ENCODE data around the gene C1orf141.
"Not testable (repeated sequence)": the region's sequence is repeated elsewhere in the genome, so short reads cannot be mapped to it uniquely, and the experiment has no call there.

C1orf141 gene

DNA sequence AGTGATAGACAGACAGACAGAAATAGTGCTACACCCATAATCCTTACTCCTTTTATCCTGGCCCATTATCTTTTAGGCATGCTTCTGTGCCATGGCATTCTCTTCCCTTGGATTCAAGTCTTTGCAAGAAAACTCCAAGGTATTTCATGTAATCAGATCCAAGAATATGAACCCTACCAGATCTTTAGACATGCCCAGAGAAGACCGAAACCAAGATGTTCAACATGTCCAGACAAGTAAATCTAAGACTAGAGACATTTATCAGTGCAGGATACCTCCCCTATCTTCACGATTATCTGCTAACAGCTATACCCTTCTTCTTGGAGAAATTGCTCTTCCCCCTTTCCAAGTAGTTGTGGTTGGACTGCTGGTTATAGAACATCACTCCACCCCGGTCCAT is 11.8 kb upstream of the C1orf141 start:
- no peak for DNase-seq
- WGBS (ENCODE audit: insufficient coverage): 86% methylated on average over 1 of the region's 3 CpGs
- Histone ChIP-seq H3K9me3 (ENCODE audit: control extremely low read depth in 1 of 5, control insufficient read depth in 4 of 5, insufficient read depth in 2 of 5, low read depth in 1 of 5, low read length in 4 of 5) (no peaks in the 10 kb centered on the region), H3K27ac (ENCODE audit: insufficient read depth in 1 of 2, low read depth in 1 of 2, low read length in 2 of 2, poor library complexity in 1 of 2, severe bottlenecking in 2 of 2) (no peak overlapping the region), H3K36me3 (ENCODE audit: control insufficient read depth in 4 of 4, insufficient read depth in 4 of 4, low read length in 3 of 4) (no peaks in the 10 kb centered on the region), H3K27me3 (replicated peaks in 2 of 5; ENCODE audit: control insufficient read depth in 4 of 5, insufficient read depth in 5 of 5, low read length in 4 of 5) (peaks cover 0 to 3% (median 0%) of the 10 kb centered on the region in 5 experiments), H3K4me3 (ENCODE audit: control insufficient read depth in 1 of 7, extremely low read depth in 1 of 7, insufficient read depth in 4 of 7, low read depth in 2 of 7, low read length in 6 of 7) (no peak overlapping the region), H3K4me1 (ENCODE audit: control extremely low read depth in 1 of 4, control insufficient read depth in 4 of 4, insufficient read depth in 4 of 4, low read length in 3 of 4) (peaks cover 0 to 7% (median 4%) of the 10 kb centered on the region in 4 experiments)
- ChIA-PET POLR2A (no interaction called here), CTCF (interaction anchor here (1.1 to 3.9 kb wide), 4 partner anchors 66 to 382 kb away, joined by 3 to 40 read pairs (median 21); no protein-coding TSS in a partner anchor)

DNA sequence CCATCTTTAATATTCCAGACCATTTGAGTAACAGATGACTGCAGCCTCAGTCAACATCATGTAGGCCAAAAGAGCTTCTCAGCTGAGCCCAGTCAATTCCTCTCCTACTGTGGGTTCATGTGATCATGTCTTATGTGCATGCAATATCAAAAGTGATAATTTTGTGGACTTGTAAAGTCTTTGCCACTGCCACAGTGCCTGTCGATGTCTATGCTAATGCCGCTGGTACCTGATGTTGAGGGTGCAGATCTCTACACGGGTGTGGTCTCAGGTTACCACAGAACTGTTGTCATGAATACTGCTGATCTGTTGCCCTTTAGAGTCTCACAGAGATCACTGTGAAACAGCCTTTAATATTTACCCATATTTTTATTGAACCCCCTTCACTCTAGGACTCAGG is 11.3 kb upstream of the C1orf141 start:
- WGBS (ENCODE audit: insufficient coverage): 89% methylated on average over 3 of the region's 3 CpGs
- peaks cover 0 to 3% (median 0%) of the 10 kb centered on the region in 5 experiments for H3K27me3 ChIP-seq (replicated peaks in 2 of 5; ENCODE audit: control insufficient read depth in 4 of 5, insufficient read depth in 5 of 5, low read length in 4 of 5)
- POLR2A ChIA-PET: no interaction called here
- no peak overlapping the region for H3K27ac ChIP-seq (ENCODE audit: insufficient read depth in 1 of 2, low read depth in 1 of 2, low read length in 2 of 2, poor library complexity in 1 of 2, severe bottlenecking in 2 of 2)
- H3K4me1 ChIP-seq (ENCODE audit: control extremely low read depth in 1 of 4, control insufficient read depth in 4 of 4, insufficient read depth in 4 of 4, low read length in 3 of 4): peaks cover 0 to 7% (median 4%) of the 10 kb centered on the region in 4 experiments
- no peaks in the 10 kb centered on the region for H3K36me3 ChIP-seq (ENCODE audit: control insufficient read depth in 4 of 4, insufficient read depth in 4 of 4, low read length in 3 of 4)
- H3K4me3 ChIP-seq (ENCODE audit: control insufficient read depth in 1 of 7, extremely low read depth in 1 of 7, insufficient read depth in 4 of 7, low read depth in 2 of 7, low read length in 6 of 7): no peak overlapping the region
- DNase-seq: no peak
- CTCF ChIA-PET: interaction anchor here (1.1 to 3.3 kb wide), 5 partner anchors 64 to 190 kb away, joined by 3 to 40 read pairs (median 6); no protein-coding TSS in a partner anchor
- H3K9me3 ChIP-seq (ENCODE audit: control extremely low read depth in 1 of 5, control insufficient read depth in 4 of 5, insufficient read depth in 2 of 5, low read depth in 1 of 5, low read length in 4 of 5): no peaks in the 10 kb centered on the region

DNA sequence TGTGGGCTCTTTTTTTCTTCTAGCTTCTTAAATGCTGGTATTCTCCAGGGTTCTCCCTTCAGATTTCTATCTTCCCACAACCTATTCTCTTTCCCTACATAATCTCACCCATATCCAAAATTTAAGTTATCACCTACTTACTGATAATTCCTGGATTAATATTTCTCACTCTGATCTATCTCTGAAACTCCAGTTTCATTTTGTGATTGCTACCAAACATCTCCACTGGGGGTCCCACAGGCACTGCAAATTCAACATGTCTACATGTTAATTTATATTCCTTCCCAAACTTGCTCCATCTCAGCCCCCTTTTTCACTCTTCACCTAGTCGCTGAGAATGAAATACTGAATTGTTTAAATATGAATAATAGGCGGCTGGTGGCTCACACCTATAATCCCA is 9.9 kb upstream of the C1orf141 start:
- peaks cover 0 to 2% (median 0%) of the 10 kb centered on the region in 5 experiments for H3K27me3 ChIP-seq (replicated peaks in 2 of 5; ENCODE audit: control insufficient read depth in 4 of 5, insufficient read depth in 5 of 5, low read length in 4 of 5)
- POLR2A ChIA-PET: no interaction called here

DNA sequence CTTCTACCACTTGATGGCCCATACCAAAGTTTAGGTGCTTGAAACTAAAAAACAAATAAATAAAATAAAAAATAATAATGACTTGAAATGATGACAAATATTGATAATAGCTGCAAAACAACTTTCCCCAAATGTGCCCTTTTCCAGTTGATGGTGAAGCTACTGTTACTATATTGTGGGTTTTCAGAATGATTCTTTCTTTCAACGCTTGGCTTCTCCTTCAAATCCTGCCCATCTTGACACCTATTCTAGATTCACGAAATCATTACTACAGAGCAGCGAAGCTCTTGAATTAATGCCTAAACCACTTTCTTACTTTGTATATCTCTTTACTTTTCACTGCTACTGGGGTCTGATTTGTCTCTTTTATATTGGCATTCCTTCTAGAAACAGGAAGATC is 9.2 kb upstream of the C1orf141 start:
- CTCF ChIA-PET: interaction anchor here (0.9 to 3.3 kb wide), 11 partner anchors 8 to 148 kb away, joined by 3 to 40 read pairs (median 4); partner anchors contain the start of gene C1orf141
- peaks cover 0 to 4% (median 2%) of the 10 kb centered on the region in 4 experiments for H3K4me1 ChIP-seq (ENCODE audit: control extremely low read depth in 1 of 4, control insufficient read depth in 4 of 4, insufficient read depth in 4 of 4, low read length in 3 of 4)
- DNase-seq: no peak
- POLR2A ChIA-PET: interaction anchor here (0.8 kb wide), 1 partner anchor 112 kb away, joined by 3 read pairs; no protein-coding TSS in a partner anchor
- H3K36me3 ChIP-seq (ENCODE audit: control insufficient read depth in 4 of 4, insufficient read depth in 4 of 4, low read length in 3 of 4): no peaks in the 10 kb centered on the region
- H3K4me3 ChIP-seq (ENCODE audit: control insufficient read depth in 1 of 7, extremely low read depth in 1 of 7, insufficient read depth in 4 of 7, low read depth in 2 of 7, low read length in 6 of 7): no peak overlapping the region
- H3K9me3 ChIP-seq (ENCODE audit: control extremely low read depth in 1 of 5, control insufficient read depth in 4 of 5, insufficient read depth in 2 of 5, low read depth in 1 of 5, low read length in 4 of 5): no peaks in the 10 kb centered on the region
- 90% methylated on average over 3 of the region's 3 CpGs for WGBS (ENCODE audit: insufficient coverage)
- no peaks in the 10 kb centered on the region for H3K27me3 ChIP-seq (replicated peaks in 2 of 5; ENCODE audit: control insufficient read depth in 4 of 5, insufficient read depth in 5 of 5, low read length in 4 of 5)
- H3K27ac ChIP-seq (ENCODE audit: insufficient read depth in 1 of 2, low read depth in 1 of 2, low read length in 2 of 2, poor library complexity in 1 of 2, severe bottlenecking in 2 of 2): no peak overlapping the region

More for the DNA sequence above, 9.9 kb upstream of the C1orf141 start:
- Histone ChIP-seq H3K4me1 (ENCODE audit: control extremely low read depth in 1 of 4, control insufficient read depth in 4 of 4, insufficient read depth in 4 of 4, low read length in 3 of 4) (peaks cover 0 to 7% (median 4%) of the 10 kb centered on the region in 4 experiments), H3K36me3 (ENCODE audit: control insufficient read depth in 4 of 4, insufficient read depth in 4 of 4, low read length in 3 of 4) (no peaks in the 10 kb centered on the region), H3K4me3 (ENCODE audit: control insufficient read depth in 1 of 7, extremely low read depth in 1 of 7, insufficient read depth in 4 of 7, low read depth in 2 of 7, low read length in 6 of 7) (no peak overlapping the region), H3K9me3 (ENCODE audit: control extremely low read depth in 1 of 5, control insufficient read depth in 4 of 5, insufficient read depth in 2 of 5, low read depth in 1 of 5, low read length in 4 of 5) (no peaks in the 10 kb centered on the region), H3K27ac (ENCODE audit: insufficient read depth in 1 of 2, low read depth in 1 of 2, low read length in 2 of 2, poor library complexity in 1 of 2, severe bottlenecking in 2 of 2) (no peak overlapping the region)
- CTCF ChIA-PET: interaction anchor here (0.7 to 3.3 kb wide), 12 partner anchors 8 to 149 kb away, joined by 3 to 40 read pairs (median 4); partner anchors contain the start of gene C1orf141
- peak; percentile 26 to 47 (median 46) for DNase-seq
- no CpG with 5 or more reads among the region's 2 CpGs for WGBS (ENCODE audit: insufficient coverage)

DNA sequence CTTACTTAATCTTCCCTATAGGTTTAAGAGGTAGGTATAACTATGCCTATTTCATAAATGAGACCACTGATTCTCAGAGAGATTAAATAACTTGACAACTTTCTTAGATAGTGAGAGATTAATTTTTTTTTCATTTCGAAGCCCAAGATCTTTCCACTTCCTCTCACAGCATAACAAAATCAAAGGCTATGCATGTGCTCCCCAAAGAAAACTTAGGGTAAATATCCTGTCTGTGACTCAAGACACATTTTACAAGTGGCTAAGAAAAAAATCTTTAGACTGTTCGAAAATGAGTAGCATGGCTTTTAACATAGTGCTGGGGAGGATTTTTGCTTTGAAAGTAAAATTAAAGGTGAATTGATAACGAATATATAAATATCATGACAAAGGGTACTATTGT is 8.2 kb upstream of the C1orf141 start:
- POLR2A ChIA-PET: interaction anchor here (0.8 kb wide), 1 partner anchor 111 kb away, joined by 3 read pairs; no protein-coding TSS in a partner anchor
- WGBS (ENCODE audit: insufficient coverage): 80% methylated on average over 1 of the region's 3 CpGs
- DNase-seq: no peak

GRCh38 chr1:67141832-67142231 is 7.1 kb upstream of the C1orf141 start:
- H3K36me3 ChIP-seq (ENCODE audit: control insufficient read depth in 4 of 4, insufficient read depth in 4 of 4, low read length in 3 of 4); H3K9me3 ChIP-seq (ENCODE audit: control extremely low read depth in 1 of 5, control insufficient read depth in 4 of 5, insufficient read depth in 2 of 5, low read depth in 1 of 5, low read length in 4 of 5); H3K27ac ChIP-seq (ENCODE audit: insufficient read depth in 1 of 2, low read depth in 1 of 2, low read length in 2 of 2, poor library complexity in 1 of 2, severe bottlenecking in 2 of 2); H3K4me1 ChIP-seq (ENCODE audit: control extremely low read depth in 1 of 4, control insufficient read depth in 4 of 4, insufficient read depth in 4 of 4, low read length in 3 of 4); POLR2A ChIA-PET; H3K27me3 ChIP-seq (replicated peaks in 2 of 5; ENCODE audit: control insufficient read depth in 4 of 5, insufficient read depth in 5 of 5, low read length in 4 of 5); H3K4me3 ChIP-seq (ENCODE audit: control insufficient read depth in 1 of 7, extremely low read depth in 1 of 7, insufficient read depth in 4 of 7, low read depth in 2 of 7, low read length in 6 of 7): not testable (repeated sequence)
- WGBS (ENCODE audit: insufficient coverage): no CpG with 5 or more reads among the region's 3 CpGs
- CTCF ChIA-PET: interaction anchor here (0.9 kb wide), 1 partner anchor 10 kb away, joined by 3 read pairs; no protein-coding TSS in a partner anchor
- peak in 2 of 3 donors; percentile 35 to 69 for DNase-seq

More for the DNA sequence above, 8.2 kb upstream of the C1orf141 start:
- Histone ChIP-seq H3K9me3 (ENCODE audit: control extremely low read depth in 1 of 5, control insufficient read depth in 4 of 5, insufficient read depth in 2 of 5, low read depth in 1 of 5, low read length in 4 of 5) (no peaks in the 10 kb centered on the region), H3K4me3 (ENCODE audit: control insufficient read depth in 1 of 7, extremely low read depth in 1 of 7, insufficient read depth in 4 of 7, low read depth in 2 of 7, low read length in 6 of 7) (no peak overlapping the region), H3K27me3 (replicated peaks in 2 of 5; ENCODE audit: control insufficient read depth in 4 of 5, insufficient read depth in 5 of 5, low read length in 4 of 5) (no peaks in the 10 kb centered on the region), H3K36me3 (ENCODE audit: control insufficient read depth in 4 of 4, insufficient read depth in 4 of 4, low read length in 3 of 4) (no peaks in the 10 kb centered on the region), H3K4me1 (ENCODE audit: control extremely low read depth in 1 of 4, control insufficient read depth in 4 of 4, insufficient read depth in 4 of 4, low read length in 3 of 4) (no peaks in the 10 kb centered on the region), H3K27ac (ENCODE audit: insufficient read depth in 1 of 2, low read depth in 1 of 2, low read length in 2 of 2, poor library complexity in 1 of 2, severe bottlenecking in 2 of 2) (no peak overlapping the region)
- CTCF ChIA-PET: interaction anchor here (1.2 kb wide), 1 partner anchor 14 kb away, joined by 3 read pairs; no protein-coding TSS in a partner anchor

- no peak overlapping the region for H3K27ac ChIP-seq (ENCODE audit: insufficient read depth in 1 of 2, low read depth in 1 of 2, low read length in 2 of 2, poor library complexity in 1 of 2, severe bottlenecking in 2 of 2)
- no peak for DNase-seq
- POLR2A ChIA-PET: no interaction called here
- CTCF ChIA-PET: no interaction called here
- WGBS (ENCODE audit: insufficient coverage): no CpG with 5 or more reads among the region's 2 CpGs
- peaks cover 0 to under 1% (median 0%) of the 10 kb centered on the region in 4 experiments for H3K4me1 ChIP-seq (ENCODE audit: control extremely low read depth in 1 of 4, control insufficient read depth in 4 of 4, insufficient read depth in 4 of 4, low read length in 3 of 4)
- H3K9me3 ChIP-seq (ENCODE audit: control extremely low read depth in 1 of 5, control insufficient read depth in 4 of 5, insufficient read depth in 2 of 5, low read depth in 1 of 5, low read length in 4 of 5): no peaks in the 10 kb centered on the region
- no peaks in the 10 kb centered on the region for H3K36me3 ChIP-seq (ENCODE audit: control insufficient read depth in 4 of 4, insufficient read depth in 4 of 4, low read length in 3 of 4)
- H3K27me3 ChIP-seq (replicated peaks in 2 of 5; ENCODE audit: control insufficient read depth in 4 of 5, insufficient read depth in 5 of 5, low read length in 4 of 5): no peaks in the 10 kb centered on the region
- no peak overlapping the region for H3K4me3 ChIP-seq (ENCODE audit: control insufficient read depth in 1 of 7, extremely low read depth in 1 of 7, insufficient read depth in 4 of 7, low read depth in 2 of 7, low read length in 6 of 7)
Measured at GRCh38 chr1:67140460-67140859, 5.7 kb upstream of the C1orf141 start.

Measured in common myeloid progenitor, CD34-positive (primary cell).